IMR-90 (cell line): ENCODE results near the gene PRKRA. TPM values are rescaled to one million over a fixed set of nuclear protein-coding genes. Genes with fewer than 3 reads are reported as not detected.

Source experiments
- ATAC-seq: fragments of 200-7000 bp; cut with Tn5 transposase; 2 replicates; pipeline ENCODE4 v1.9.1; 2020; ENCODE audit warnings: low read depth, mild to moderate bottlenecking, moderate library complexity
- BruUV-seq: library from RNA; stranded (reverse); fragments of 400-500 nt; replicated peaks from 2 replicates; lab custom pipeline; 2021; lab: Mats Ljungman, UMichigan
- CTCF ChIA-PET: fragments of 300-600 bp; formaldehyde crosslinking; extraction: SDS; loops from one replicate; lab custom pipeline; 2021; ENCODE audit warnings: antibody characterized with exemption; lab: Yijun Ruan, JAX
- POLR2A ChIA-PET: fragments of 300-600 bp; sonication (Branson Sonifier 250); formaldehyde crosslinking; loops from one replicate; lab custom pipeline; 2022; ENCODE audit warnings: antibody characterized with exemption; ENCODE audit not compliant: unreplicated experiment; lab: Charles Lee
- DNase-seq: peaks from one replicate; pipeline ENCODE4 v3.0.0; 2013
- H2AFZ ChIP-seq: replicated peaks from 2 replicates; pipeline ENCODE3; 2013; ENCODE audit warnings: low read length, mild to moderate bottlenecking; ENCODE audit not compliant: poor library complexity
- H2AK5ac ChIP-seq: 2 replicates; pipeline ENCODE4 v1.6.1; 2013; ENCODE audit warnings: low read depth, low read length, inconsistent platforms
- H2AK9ac ChIP-seq: replicated peaks from 2 replicates; pipeline ENCODE3; 2013; ENCODE audit warnings: mild to moderate bottlenecking, low read depth, low read length, moderate library complexity; ENCODE audit not compliant: poor library complexity
- H2BK120ac ChIP-seq: 2 replicates; pipeline ENCODE4 v1.6.1; 2013; ENCODE audit warnings: low read depth, low read length, inconsistent platforms
- H2BK15ac ChIP-seq: 3 replicates; pipeline ENCODE4 v1.6.1; 2013; ENCODE audit warnings: low read depth, low read length, inconsistent platforms
- H2BK20ac ChIP-seq: 2 replicates; pipeline ENCODE4 v1.6.1; 2013; ENCODE audit warnings: low read depth, mild to moderate bottlenecking, inconsistent platforms, low read length, moderate library complexity
- H2BK5ac ChIP-seq: 2 replicates; pipeline ENCODE4 v1.6.1; 2013; ENCODE audit warnings: mild to moderate bottlenecking, low read depth, low read length, inconsistent platforms; ENCODE audit not compliant: poor library complexity, severe bottlenecking
- H3K14ac ChIP-seq: replicated peaks from 2 replicates; pipeline ENCODE4 v1.6.1; 2013; ENCODE audit warnings: low read depth, low read length, inconsistent platforms
- H3K18ac ChIP-seq: 2 replicates; pipeline ENCODE4 v1.6.1; 2013; ENCODE audit warnings: low read depth, low read length, control low read depth
- H3K23ac ChIP-seq: 2 replicates; pipeline ENCODE4 v1.6.1; 2013; ENCODE audit warnings: low read depth, low read length, inconsistent platforms
- H3K27ac ChIP-seq: 2 replicates; pipeline ENCODE4 v1.5.1; 2013; ENCODE audit warnings: mild to moderate bottlenecking, control low read depth, low read length; ENCODE audit not compliant: insufficient read depth
- H3K27me3 ChIP-seq: 2 replicates; pipeline ENCODE4 v1.6.1; 2013; ENCODE audit warnings: low read length; ENCODE audit not compliant: control insufficient read depth, insufficient read depth
- H3K36me3 ChIP-seq: 2 replicates; pipeline ENCODE4 v1.6.1; 2013; ENCODE audit warnings: low read length, mixed read lengths; ENCODE audit not compliant: control insufficient read depth, insufficient read depth
- H3K4ac ChIP-seq: 2 replicates; pipeline ENCODE4 v1.6.1; 2013; ENCODE audit warnings: low read depth, low read length, inconsistent platforms
- H3K4me1 ChIP-seq: 2 replicates; pipeline ENCODE4 v1.6.1; 2013; ENCODE audit warnings: low read length, mixed read lengths; ENCODE audit not compliant: control insufficient read depth, insufficient read depth
- H3K4me2 ChIP-seq: 2 replicates; pipeline ENCODE4 v1.6.1; 2013; ENCODE audit warnings: low read depth, mild to moderate bottlenecking, control low read depth, low read length, moderate library complexity
- H3K4me3 ChIP-seq: 2 replicates; pipeline ENCODE4 v1.5.1; 2013; ENCODE audit warnings: low read depth, mild to moderate bottlenecking, control low read depth, low read length, moderate library complexity; ENCODE audit not compliant: insufficient read depth
- H3K56ac ChIP-seq: 2 replicates; pipeline ENCODE4 v1.6.1; 2013; ENCODE audit warnings: low read length, inconsistent platforms; ENCODE audit not compliant: insufficient read depth; ENCODE audit errors: extremely low read depth
- H3K79me1 ChIP-seq, 2 experiments: 2 replicates each; pipeline ENCODE4 v1.6.1; 2013; ENCODE audit warnings: low read length in 2 of 2, inconsistent platforms in 1 of 2, low read depth in 1 of 2
- H3K9ac ChIP-seq: 2 replicates; pipeline ENCODE4 v1.6.1; 2013; ENCODE audit warnings: low read depth, low read length, control low read depth
- H3K9me1 ChIP-seq: 2 replicates; pipeline ENCODE4 v1.6.1; 2013; ENCODE audit warnings: low read length, inconsistent platforms; ENCODE audit not compliant: insufficient read depth
- H3K9me3 ChIP-seq: 2 replicates; pipeline ENCODE4 v1.6.1; 2013; ENCODE audit warnings: low read length; ENCODE audit not compliant: control insufficient read depth, insufficient read depth
- H4K20me1 ChIP-seq: 2 replicates; pipeline ENCODE4 v1.6.1; 2013; ENCODE audit warnings: low read length, inconsistent platforms; ENCODE audit not compliant: insufficient read depth
- H4K5ac ChIP-seq: 2 replicates; pipeline ENCODE4 v1.6.1; 2013; ENCODE audit warnings: mild to moderate bottlenecking, low read depth, low read length, control low read depth
- H4K8ac ChIP-seq, 2 experiments: 2 replicates each; pipeline ENCODE4 v1.6.1; 2013; ENCODE audit warnings: low read depth in 2 of 2, low read length in 2 of 2, control low read depth in 1 of 2, inconsistent platforms in 1 of 2
- H4K91ac ChIP-seq: 2 replicates; pipeline ENCODE4 v1.6.1; 2013; ENCODE audit warnings: low read depth, low read length, inconsistent platforms; ENCODE audit not compliant: insufficient read depth
- BHLHE40 ChIP-seq: fragments of 150-350 bp; IDR thresholded peaks from 2 replicates; pipeline ENCODE4 v1.6.1; 2016; ENCODE audit warnings: mild to moderate bottlenecking, low read depth, low read length
- CEBPB ChIP-seq: IDR thresholded peaks from 2 replicates; pipeline ENCODE4 v1.6.1; 2012; ENCODE audit warnings: low read depth, low read length, improper control_type of control experiment
- CTCF ChIP-seq: conservative IDR thresholded peaks from 2 replicates; pipeline ENCODE4 v1.5.1; 2012; ENCODE audit warnings: mild to moderate bottlenecking, low read depth, low read length, improper control_type of control experiment
- FOS ChIP-seq: fragments of 150-350 bp; IDR thresholded peaks from 2 replicates; pipeline ENCODE4 v1.6.1; 2016; ENCODE audit warnings: low read depth, low read length
- MAFK ChIP-seq: IDR thresholded peaks from 2 replicates; pipeline ENCODE4 v1.6.1; 2012; ENCODE audit warnings: low read depth, low read length, improper control_type of control experiment
- MAZ ChIP-seq: IDR thresholded peaks from 2 replicates; pipeline ENCODE4 v1.6.1; 2012; ENCODE audit warnings: low read depth, mild to moderate bottlenecking, low read length, improper control_type of control experiment, moderate library complexity, borderline replicate concordance
- MXI1 ChIP-seq: IDR thresholded peaks from 2 replicates; pipeline ENCODE4 v1.6.1; 2012; ENCODE audit warnings: low read depth, mild to moderate bottlenecking, low read length, moderate library complexity, borderline replicate concordance
- NFE2L2 ChIP-seq: fragments of 150-350 bp; IDR thresholded peaks from 2 replicates; pipeline ENCODE4 v1.6.1; 2016; ENCODE audit warnings: low read depth, mild to moderate bottlenecking, low read length
- POLR2A ChIP-seq: IDR thresholded peaks from 2 replicates; pipeline ENCODE4 v1.6.1; 2012; ENCODE audit warnings: mild to moderate bottlenecking, low read depth, low read length
- RAD21 ChIP-seq: IDR thresholded peaks from 2 replicates; pipeline ENCODE4 v1.6.1; 2012; ENCODE audit warnings: low read length, improper control_type of control experiment
- RCOR1 ChIP-seq: IDR thresholded peaks from 2 replicates; pipeline ENCODE4 v1.6.1; 2012; ENCODE audit warnings: mild to moderate bottlenecking, low read length, improper control_type of control experiment; ENCODE audit not compliant: insufficient replicate concordance
- RFX5 ChIP-seq: IDR thresholded peaks from 2 replicates; pipeline ENCODE4 v1.8.0; 2012; ENCODE audit warnings: low read depth, mild to moderate bottlenecking, low read length, moderate library complexity
- SMC3 ChIP-seq: fragments of 150-350 bp; IDR thresholded peaks from 2 replicates; pipeline ENCODE4 v1.6.1; 2016; ENCODE audit warnings: low read depth, mild to moderate bottlenecking, antibody characterized with exemption, low read length, moderate library complexity
- USF2 ChIP-seq: fragments of 150-350 bp; IDR thresholded peaks from 2 replicates; pipeline ENCODE4 v1.6.1; 2017; ENCODE audit warnings: mild to moderate bottlenecking, antibody characterized with exemption, low read length, low read depth
- WGBS, 2 experiments: methylation state at CpG; one replicate each; pipeline versions ENCODE4 v1.1.5 to v1.1.7; 2013; ENCODE audit warnings: missing lambda C conversion rate in 2 of 2; ENCODE audit not compliant: insufficient read length in 1 of 2; ENCODE audit errors: extremely low coverage in 2 of 2; 5-methylcytosine and 5-hydroxymethylcytosine counted together
- dilution Hi-C: fragments of 300-500 bp; cut with HindIII; formaldehyde crosslinking; loops from one replicate; pipeline ENCODE4 v1.14.3; 2018; ENCODE audit warnings: low sequenced_read_pairs; ENCODE audit not compliant: unreplicated experiment
- in situ Hi-C: fragments of 300-500 bp; cut with MboI; formaldehyde crosslinking; loops from 3 replicates; pipeline ENCODE4 v1.14.3; 2019; ENCODE audit warnings: low sequenced_read_pairs, inconsistent platforms, mixed read lengths
- intact Hi-C: fragments of 100-400 bp; cut with micrococcal nuclease; formaldehyde crosslinking; loops from 2 replicates; pipeline ENCODE4 v1.10.0; 2022
- polyA plus RNA-seq, 3 experiments: library from polyadenylated mRNA; depleted of rRNA; stranded (reverse); fragments of >200 nt; gene quantifications; 2 replicates each; pipeline ENCODE4 v1.2.3, GENCODE V29; 2012; ENCODE audit warnings: low replicate concordance in 1 of 3
- total RNA-seq: library from RNA; depleted of rRNA; stranded (reverse); fragments of >200 nt; gene quantifications from 2 replicates; pipeline ENCODE4 v1.2.3, GENCODE V29; 2012

Gene PRKRA
- total and polyA plus RNA-seq, 2 of the 4 experiments (the other 2 are of a cell fraction), result 39.5 to 53.6 TPM

GRCh38 chr2:178426388-178426787 lies 24.6 kb downstream of the PRKRA start:
- DNase-seq, result peak; percentile 41
- peaks cover 14 to 30% of the 10 kb centered on the region in 2 experiments for H3K79me1 ChIP-seq
- ChIA-PET POLR2A (no interaction called here), CTCF (no interaction called here)
- no peak overlapping the region for H2BK15ac ChIP-seq
- H4K5ac ChIP-seq, result no peak overlapping the region
- H4K20me1 ChIP-seq, result no peaks in the 10 kb centered on the region
- in situ Hi-C loops (no loop called here), dilution Hi-C loops (no loop called here), intact Hi-C loops (no loop called here)
- WGBS, 2 experiments, result no CpG with 5 or more reads among the region's 3 CpGs
- H4K8ac ChIP-seq, result no peak overlapping the region
- no peak overlapping the region for H3K4me2 ChIP-seq
- ATAC-seq, result peak; percentile 75
- no peak overlapping the region for H2BK120ac ChIP-seq
- no peak overlapping the region for H2BK5ac ChIP-seq
- H3K27me3 ChIP-seq, result no peaks in the 10 kb centered on the region
- H3K56ac ChIP-seq, result no peak overlapping the region
- H3K23ac ChIP-seq, result no peak overlapping the region
- H3K18ac ChIP-seq, result no peak overlapping the region
- peaks cover 2% of the 10 kb centered on the region; the same call in 1 of the 2 replicates for H3K9me3 ChIP-seq
- peaks cover 12% of the 10 kb centered on the region; the same call in 1 of the 2 replicates for H3K9me1 ChIP-seq
- H2BK20ac ChIP-seq, result no peak overlapping the region
- no peak for TF ChIP-seq RFX5
- no peak for TF ChIP-seq CEBPB
- TF ChIP-seq POLR2A, result no peak
- TF ChIP-seq USF2, result no peak
- no peak for TF ChIP-seq MAZ
- TF ChIP-seq SMC3, result no peak
- no peak for TF ChIP-seq MAFK
- TF ChIP-seq RAD21, result no peak
- no peak for TF ChIP-seq RCOR1
- no peak for TF ChIP-seq CTCF
- TF ChIP-seq NFE2L2, result no peak
- no peak for TF ChIP-seq FOS
- TF ChIP-seq BHLHE40, result no peak
- no peak for TF ChIP-seq MXI1
- no peak overlapping the region for H2AK9ac ChIP-seq
- no peak overlapping the region for H3K27ac ChIP-seq
- peaks cover 9% of the 10 kb centered on the region for H3K36me3 ChIP-seq
- no peak overlapping the region for H2AFZ ChIP-seq
- H2AK5ac ChIP-seq, result no peak overlapping the region
- H3K4me1 ChIP-seq, result no peaks in the 10 kb centered on the region
- H4K91ac ChIP-seq, result no peak overlapping the region
- no peak overlapping the region for H3K4ac ChIP-seq
- H3K9ac ChIP-seq, result no peak overlapping the region
- H3K4me3 ChIP-seq, result no peak overlapping the region
- H3K14ac ChIP-seq, result no peak overlapping the region
- no TSS peak for BruUV-seq
